GM08714 (cell line): ENCODE measurements around the gene MAP3K5.

Source experiments
- H3K4me3 ChIP-seq: fragments of 200-500 bp; sonication (Bioruptor generic); 2 replicates; pipeline ENCODE4 v1.5.1; 2014; ENCODE audit warnings: mild to moderate bottlenecking, low read length, inconsistent platforms
- ZNF274 ChIP-seq: IDR thresholded peaks from 2 replicates; pipeline ENCODE4 v1.6.1; 2012; ENCODE audit warnings: mild to moderate bottlenecking, low read depth, low read length

Gene MAP3K5

GRCh38 chr6:136525586-136526195 is 266.6 kb downstream of the MAP3K5 start:
- no peak overlapping the region for H3K4me3 ChIP-seq
- no peak for TF ChIP-seq ZNF274

GRCh38 chr6:136524936-136525413 is 267.3 kb downstream of the MAP3K5 start:
- TF ChIP-seq ZNF274 = no peak
- H3K4me3 ChIP-seq = no peak overlapping the region; the same call in 1 of the 2 replicates

GRCh38 chr6:136524339-136524935 is 267.8 kb downstream of the MAP3K5 start:
- no peak for TF ChIP-seq ZNF274
- no peak overlapping the region for H3K4me3 ChIP-seq

GRCh38 chr6:136523196-136523595 is 269.1 kb downstream of the MAP3K5 start:
- TF ChIP-seq ZNF274 = no peak
- H3K4me3 ChIP-seq = no peak overlapping the region

GRCh38 chr6:136522636-136523035 is 269.6 kb downstream of the MAP3K5 start:
- TF ChIP-seq ZNF274 = no peak
- H3K4me3 ChIP-seq = no peak overlapping the region

- no peak overlapping the region for H3K4me3 ChIP-seq
- TF ChIP-seq ZNF274 = no peak
Measured at GRCh38 chr6:136521911-136522310, 270.4 kb downstream of the MAP3K5 start.

- H3K4me3 ChIP-seq = no peak overlapping the region
- no peak for TF ChIP-seq ZNF274
Measured at GRCh38 chr6:136521427-136521826, 270.9 kb downstream of the MAP3K5 start.

GRCh38 chr6:136520517-136520916 is 271.8 kb downstream of the MAP3K5 start:
- H3K4me3 ChIP-seq = no peak overlapping the region
- no peak for TF ChIP-seq ZNF274

GRCh38 chr6:136517582-136517981 is 274.7 kb downstream of the MAP3K5 start:
- TF ChIP-seq ZNF274 = no peak
- H3K4me3 ChIP-seq = no peak overlapping the region

GRCh38 chr6:136517002-136517401 is 275.3 kb downstream of the MAP3K5 start:
- no peak overlapping the region for H3K4me3 ChIP-seq
- no peak for TF ChIP-seq ZNF274

- H3K4me3 ChIP-seq = no peak overlapping the region
- no peak for TF ChIP-seq ZNF274
Measured at GRCh38 chr6:136514591-136514990, 277.7 kb downstream of the MAP3K5 start.

- no peak for TF ChIP-seq ZNF274
- H3K4me3 ChIP-seq = no peak overlapping the region
Measured at GRCh38 chr6:136511926-136512325, 280.4 kb downstream of the MAP3K5 start.

- no peak overlapping the region for H3K4me3 ChIP-seq
- TF ChIP-seq ZNF274 = no peak
Measured at GRCh38 chr6:136511397-136511796, 280.9 kb downstream of the MAP3K5 start.

- TF ChIP-seq ZNF274 = no peak
Measured at GRCh38 chr6:136510782-136511181, 281.5 kb downstream of the MAP3K5 start.

GRCh38 chr6:136510299-136510698 is 282.0 kb downstream of the MAP3K5 start:
- H3K4me3 ChIP-seq = no peak overlapping the region
- no peak for TF ChIP-seq ZNF274

More at GRCh38 chr6:136510782-136511181, 281.5 kb downstream of the MAP3K5 start:
- H3K4me3 ChIP-seq = no peak overlapping the region
